Vagina (tissue), 2 donors: ENCODE data around the gene ARHGEF4.

Experiments
- POLR2A ChIP-seq, 2 donors: fragments of 450-650 bp; IDR thresholded peaks; one replicate each; pipeline ENCODE4 v1.6.1; 2017; ENCODE audit warnings: antibody characterized with exemption in 2 of 2, mild to moderate bottlenecking in 2 of 2, moderate library complexity in 2 of 2
- POLR2AphosphoS5 ChIP-seq, 2 donors: sonication (generic); formaldehyde crosslinking; IDR thresholded peaks; one replicate each; pipeline ENCODE4 v1.9.0; 2017; ENCODE audit warnings: antibody characterized with exemption in 2 of 2, mild to moderate bottlenecking in 2 of 2, low read depth in 1 of 2; ENCODE audit not compliant: insufficient read depth in 1 of 2
- TF ChIP-seq, protein P1 (sequence below), 3 experiments: fragments of 450-650 bp in 2 of 3; fragments of 200-600 bp in 1 of 3; sonication (generic) in 1 of 3; IDR thresholded peaks; one replicate each; pipeline ENCODE4 v1.5.1; 2017 to 2019; ENCODE audit warnings: antibody characterized with exemption in 3 of 3, mild to moderate bottlenecking in 2 of 3, moderate library complexity in 2 of 3

DNA sequence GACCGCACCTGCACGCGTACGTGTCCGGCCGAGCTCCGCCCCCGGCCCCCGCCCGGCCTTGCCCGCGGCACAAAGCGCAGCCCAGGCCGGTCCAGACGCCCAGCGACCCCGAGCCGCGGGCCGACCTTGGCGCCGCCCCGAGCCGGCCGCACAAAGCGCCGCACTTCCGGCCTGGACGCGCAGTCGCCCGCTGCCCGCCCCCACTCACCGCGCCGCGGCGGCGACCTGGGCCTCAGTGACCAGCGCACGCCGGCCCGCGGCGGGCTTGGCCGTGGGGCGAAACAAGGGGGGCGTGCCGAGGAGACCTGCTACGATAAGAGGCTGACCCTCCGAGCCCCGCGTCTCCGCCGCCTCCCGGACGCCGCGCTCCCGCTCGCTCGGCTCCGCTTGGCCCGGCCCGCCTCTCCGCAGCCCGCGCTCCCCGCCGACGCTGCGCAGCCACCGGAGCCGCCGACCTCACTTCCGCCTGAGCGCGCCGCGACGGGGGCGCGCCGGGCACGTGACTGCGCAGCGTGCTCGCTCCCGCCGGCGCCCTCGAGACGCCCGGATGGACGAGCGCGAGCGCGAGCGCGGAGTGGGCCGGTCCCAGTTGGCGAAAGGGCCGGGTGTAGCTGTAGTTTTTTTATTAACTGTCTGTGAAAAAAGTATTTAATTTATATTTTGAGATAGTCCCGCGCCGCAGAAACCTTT, 256.4 kb downstream of the ARHGEF4 start, which contains the start of gene FAM168B:
- TF ChIP-seq POLR2AphosphoS5 (IDR thresholded peaks at IDR 0.05; ENCODE audit: insufficient read depth in 1 of 2, low read depth in 1 of 2) (no peak), POLR2A (IDR thresholded peaks at IDR 0.05) (peak in 1 of 2 donors; percentile 93)
- TF ChIP-seq, protein P1, sequence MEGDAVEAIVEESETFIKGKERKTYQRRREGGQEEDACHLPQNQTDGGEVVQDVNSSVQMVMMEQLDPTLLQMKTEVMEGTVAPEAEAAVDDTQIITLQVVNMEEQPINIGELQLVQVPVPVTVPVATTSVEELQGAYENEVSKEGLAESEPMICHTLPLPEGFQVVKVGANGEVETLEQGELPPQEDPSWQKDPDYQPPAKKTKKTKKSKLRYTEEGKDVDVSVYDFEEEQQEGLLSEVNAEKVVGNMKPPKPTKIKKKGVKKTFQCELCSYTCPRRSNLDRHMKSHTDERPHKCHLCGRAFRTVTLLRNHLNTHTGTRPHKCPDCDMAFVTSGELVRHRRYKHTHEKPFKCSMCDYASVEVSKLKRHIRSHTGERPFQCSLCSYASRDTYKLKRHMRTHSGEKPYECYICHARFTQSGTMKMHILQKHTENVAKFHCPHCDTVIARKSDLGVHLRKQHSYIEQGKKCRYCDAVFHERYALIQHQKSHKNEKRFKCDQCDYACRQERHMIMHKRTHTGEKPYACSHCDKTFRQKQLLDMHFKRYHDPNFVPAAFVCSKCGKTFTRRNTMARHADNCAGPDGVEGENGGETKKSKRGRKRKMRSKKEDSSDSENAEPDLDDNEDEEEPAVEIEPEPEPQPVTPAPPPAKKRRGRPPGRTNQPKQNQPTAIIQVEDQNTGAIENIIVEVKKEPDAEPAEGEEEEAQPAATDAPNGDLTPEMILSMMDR (IDR thresholded peaks at IDR 0.05): no peak
